ENCODE data around the gene MRPS12.

Gene MRPS12

DNA sequence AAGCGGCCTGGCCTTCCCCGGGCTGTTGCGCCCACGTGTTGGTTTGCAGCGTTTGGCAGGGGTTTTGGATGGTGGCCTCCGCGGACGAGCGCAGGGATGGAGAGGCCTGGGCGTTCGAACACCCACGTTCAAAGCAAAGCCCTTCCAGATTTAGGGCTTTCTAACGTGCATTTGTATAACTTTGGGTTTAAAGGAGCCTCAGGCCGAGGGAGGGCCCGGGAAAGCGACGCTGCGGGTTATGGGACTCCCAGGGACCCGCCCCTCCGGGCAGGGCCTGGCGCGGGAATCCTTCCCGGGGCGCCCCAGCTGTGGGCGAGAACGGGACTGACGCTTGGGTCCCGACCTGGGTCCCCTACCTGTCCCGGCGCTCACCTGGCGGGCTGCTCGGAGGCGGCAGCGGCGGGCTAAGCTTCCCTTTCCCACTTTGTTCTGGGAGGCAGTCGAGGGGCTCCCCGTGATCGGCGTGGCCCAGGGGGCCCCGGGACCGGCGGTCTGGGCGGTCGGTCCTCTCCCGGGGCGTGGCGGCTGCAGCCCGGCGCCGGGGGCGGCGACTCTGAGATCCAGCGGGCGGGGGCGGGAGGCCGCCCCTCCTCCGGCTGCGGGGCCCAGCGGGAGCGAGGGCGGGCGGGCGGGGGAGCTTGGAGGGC is 44.6 kb downstream of the MRPS12 start, which contains the start of gene FBXO17 (continued):
- TF ChIP-seq ZNF223 (tag by site-specific recombination; IDR thresholded peaks at IDR 0.05) (peak; percentile 20; the same call in 1 of the 2 replicates), PBX3 (CRISPR knock-in tag; IDR thresholded peaks at IDR 0.05) (no peak), KLF10 (tag by site-specific recombination; IDR thresholded peaks at IDR 0.05) (peak; percentile 92), ZNF707 (tag by site-specific recombination; IDR thresholded peaks at IDR 0.05) (no peak), ZNF555 (tag by site-specific recombination; conservative IDR thresholded peaks at IDR 0.05) (no peak), ZNF792 (tag by site-specific recombination; IDR thresholded peaks at IDR 0.05) (peak; percentile 83; the same call in 1 of the 2 replicates), GLI2 (tag by site-specific recombination; IDR thresholded peaks at IDR 0.05; ENCODE audit: borderline replicate concordance, low read depth) (no peak; the same call in 1 of the 2 replicates), ZNF530 (tag by site-specific recombination; IDR thresholded peaks at IDR 0.05; ENCODE audit: low read depth) (no peak), ZNF548 (tag by site-specific recombination; IDR thresholded peaks at IDR 0.05) (no peak), ZBTB8A (tag by site-specific recombination; IDR thresholded peaks at IDR 0.05) (peak; percentile 96), ZBTB17 (tag by site-specific recombination; IDR thresholded peaks at IDR 0.05) (peak; percentile 78), SALL2 (tag by site-specific recombination; IDR thresholded peaks at IDR 0.05; ENCODE audit: borderline replicate concordance) (no peak), ZNF274 (IDR thresholded peaks at IDR 0.05; ENCODE audit: low read length) (no peak), ZNF274 (tag by site-specific recombination; IDR thresholded peaks at IDR 0.05; ENCODE audit: borderline replicate concordance) (no peak), ZNF221 (tag by site-specific recombination; IDR thresholded peaks at IDR 0.05; ENCODE audit: borderline replicate concordance) (0 out of 2 replicates have a peak, but pooled peaks have one; percentile 77), ZNF626 (tag by site-specific recombination; IDR thresholded peaks at IDR 0.05) (no peak; the same call in 1 of the 2 replicates), ZNF837 (tag by site-specific recombination; IDR thresholded peaks at IDR 0.05) (peak; percentile 76; the same call in 1 of the 2 replicates), ZNF692 (tag by site-specific recombination; IDR thresholded peaks at IDR 0.05) (peak; percentile 93), ZBTB21 (tag by site-specific recombination; IDR thresholded peaks at IDR 0.05) (peak; percentile 59; the same call in 1 of the 2 replicates), PRDM6 (tag by site-specific recombination; IDR thresholded peaks at IDR 0.05) (no peak), ZNF23 (tag by site-specific recombination; IDR thresholded peaks at IDR 0.05; ENCODE audit: borderline replicate concordance) (no peak), ZNF585B (tag by site-specific recombination; IDR thresholded peaks at IDR 0.05) (no peak), ZNF473 (tag by site-specific recombination; IDR thresholded peaks at IDR 0.05) (no peak), ZFP41 (tag by site-specific recombination; IDR thresholded peaks at IDR 0.05; ENCODE audit: borderline replicate concordance) (no peak), MZF1 (tag by site-specific recombination; IDR thresholded peaks at IDR 0.05; ENCODE audit: borderline replicate concordance) (peak; percentile 74; the same call in 1 of the 2 replicates), ZNF660 (tag by site-specific recombination; IDR thresholded peaks at IDR 0.05) (peak; percentile 90), ZNF10 (tag by site-specific recombination; IDR thresholded peaks at IDR 0.05) (no peak; the same call in none of the 2 replicates), ZNF133 (tag by site-specific recombination; IDR thresholded peaks at IDR 0.05) (0 out of 2 replicates have a peak, but pooled peaks have one; percentile 13), ZNF16 (tag by site-specific recombination; IDR thresholded peaks at IDR 0.05; ENCODE audit: low read depth) (no peak), ZNF2 (tag by site-specific recombination; IDR thresholded peaks at IDR 0.05) (peak; percentile 92)
- TF ChIP-seq, protein P1, sequence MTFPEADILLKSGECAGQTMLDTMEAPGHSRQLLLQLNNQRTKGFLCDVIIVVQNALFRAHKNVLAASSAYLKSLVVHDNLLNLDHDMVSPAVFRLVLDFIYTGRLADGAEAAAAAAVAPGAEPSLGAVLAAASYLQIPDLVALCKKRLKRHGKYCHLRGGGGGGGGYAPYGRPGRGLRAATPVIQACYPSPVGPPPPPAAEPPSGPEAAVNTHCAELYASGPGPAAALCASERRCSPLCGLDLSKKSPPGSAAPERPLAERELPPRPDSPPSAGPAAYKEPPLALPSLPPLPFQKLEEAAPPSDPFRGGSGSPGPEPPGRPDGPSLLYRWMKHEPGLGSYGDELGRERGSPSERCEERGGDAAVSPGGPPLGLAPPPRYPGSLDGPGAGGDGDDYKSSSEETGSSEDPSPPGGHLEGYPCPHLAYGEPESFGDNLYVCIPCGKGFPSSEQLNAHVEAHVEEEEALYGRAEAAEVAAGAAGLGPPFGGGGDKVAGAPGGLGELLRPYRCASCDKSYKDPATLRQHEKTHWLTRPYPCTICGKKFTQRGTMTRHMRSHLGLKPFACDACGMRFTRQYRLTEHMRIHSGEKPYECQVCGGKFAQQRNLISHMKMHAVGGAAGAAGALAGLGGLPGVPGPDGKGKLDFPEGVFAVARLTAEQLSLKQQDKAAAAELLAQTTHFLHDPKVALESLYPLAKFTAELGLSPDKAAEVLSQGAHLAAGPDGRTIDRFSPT (tag by site-specific recombination; IDR thresholded peaks at IDR 0.05) = peak; percentile 92
- TF ChIP-seq, protein P2, sequence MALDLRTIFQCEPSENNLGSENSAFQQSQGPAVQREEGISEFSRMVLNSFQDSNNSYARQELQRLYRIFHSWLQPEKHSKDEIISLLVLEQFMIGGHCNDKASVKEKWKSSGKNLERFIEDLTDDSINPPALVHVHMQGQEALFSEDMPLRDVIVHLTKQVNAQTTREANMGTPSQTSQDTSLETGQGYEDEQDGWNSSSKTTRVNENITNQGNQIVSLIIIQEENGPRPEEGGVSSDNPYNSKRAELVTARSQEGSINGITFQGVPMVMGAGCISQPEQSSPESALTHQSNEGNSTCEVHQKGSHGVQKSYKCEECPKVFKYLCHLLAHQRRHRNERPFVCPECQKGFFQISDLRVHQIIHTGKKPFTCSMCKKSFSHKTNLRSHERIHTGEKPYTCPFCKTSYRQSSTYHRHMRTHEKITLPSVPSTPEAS (tag by site-specific recombination; IDR thresholded peaks at IDR 0.05) = peak; percentile 35; the same call in 1 of the 2 replicates

Data from HEK293 (cell line).